WERI-Rb-1 (cell line): ENCODE results near the gene GSDME.

Source experiments
- DNase-seq: peaks from one replicate; pipeline ENCODE4 v3.0.0-alpha.2; 2020
- H3K27ac ChIP-seq: fragments of 250-450 bp; sonication (Bioruptor Pico); 2 replicates; pipeline ENCODE4 v1.5.1; 2020; ENCODE audit warnings: mild to moderate bottlenecking, moderate library complexity
- H3K27me3 ChIP-seq: fragments of 250-450 bp; sonication (Bioruptor Pico); 2 replicates; pipeline ENCODE4 v1.5.1; 2021; ENCODE audit warnings: mild to moderate bottlenecking, low read depth, moderate library complexity; ENCODE audit not compliant: insufficient read depth, severe bottlenecking
- H3K36me3 ChIP-seq: fragments of 250-450 bp; sonication (Bioruptor Pico); 2 replicates; pipeline ENCODE4 v1.5.1; 2020; ENCODE audit warnings: mild to moderate bottlenecking, moderate library complexity
- H3K4me3 ChIP-seq: 2 replicates; pipeline ENCODE4 v1.5.1; 2011; ENCODE audit warnings: low read depth, mild to moderate bottlenecking, control low read depth, low read length
- H3K9me3 ChIP-seq: fragments of 250-450 bp; sonication (Bioruptor Pico); 2 replicates; pipeline ENCODE4 v1.5.1; 2021; ENCODE audit warnings: mild to moderate bottlenecking, moderate library complexity; ENCODE audit not compliant: severe bottlenecking
- TF ChIP-seq, protein P1 (sequence below): IDR thresholded peaks from 2 replicates; pipeline ENCODE4 v1.5.1; 2011; ENCODE audit warnings: low read depth, mild to moderate bottlenecking, control low read depth, inconsistent platforms, low read length

GSDME gene

DNA sequence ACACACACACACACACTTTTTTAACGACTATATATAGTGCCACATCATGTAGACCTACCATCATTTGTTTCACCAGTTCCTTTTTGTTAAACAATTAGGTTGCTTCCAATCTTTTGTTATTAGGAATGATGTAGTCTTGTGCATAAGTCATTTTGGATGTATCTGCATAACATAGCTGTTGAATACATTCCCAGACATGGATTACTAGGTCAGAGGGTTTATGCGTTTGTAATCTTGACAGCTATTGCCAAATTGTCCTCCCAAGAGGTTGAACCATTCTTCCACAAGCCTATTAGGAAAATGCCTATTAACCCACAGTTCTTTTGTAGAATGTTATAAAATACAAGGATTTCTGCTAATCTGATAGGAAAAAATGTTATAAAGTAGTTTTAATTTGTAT lies 96.7 kb downstream of the GSDME start:
- H3K27me3 ChIP-seq, result no peaks in the 10 kb centered on the region
- TF ChIP-seq, protein P1, sequence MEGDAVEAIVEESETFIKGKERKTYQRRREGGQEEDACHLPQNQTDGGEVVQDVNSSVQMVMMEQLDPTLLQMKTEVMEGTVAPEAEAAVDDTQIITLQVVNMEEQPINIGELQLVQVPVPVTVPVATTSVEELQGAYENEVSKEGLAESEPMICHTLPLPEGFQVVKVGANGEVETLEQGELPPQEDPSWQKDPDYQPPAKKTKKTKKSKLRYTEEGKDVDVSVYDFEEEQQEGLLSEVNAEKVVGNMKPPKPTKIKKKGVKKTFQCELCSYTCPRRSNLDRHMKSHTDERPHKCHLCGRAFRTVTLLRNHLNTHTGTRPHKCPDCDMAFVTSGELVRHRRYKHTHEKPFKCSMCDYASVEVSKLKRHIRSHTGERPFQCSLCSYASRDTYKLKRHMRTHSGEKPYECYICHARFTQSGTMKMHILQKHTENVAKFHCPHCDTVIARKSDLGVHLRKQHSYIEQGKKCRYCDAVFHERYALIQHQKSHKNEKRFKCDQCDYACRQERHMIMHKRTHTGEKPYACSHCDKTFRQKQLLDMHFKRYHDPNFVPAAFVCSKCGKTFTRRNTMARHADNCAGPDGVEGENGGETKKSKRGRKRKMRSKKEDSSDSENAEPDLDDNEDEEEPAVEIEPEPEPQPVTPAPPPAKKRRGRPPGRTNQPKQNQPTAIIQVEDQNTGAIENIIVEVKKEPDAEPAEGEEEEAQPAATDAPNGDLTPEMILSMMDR, result no peak
- H3K9me3 ChIP-seq, result no peaks in the 10 kb centered on the region
- no peak for DNase-seq
- peaks cover 3% of the 10 kb centered on the region; the same call in 1 of the 2 replicates for H3K36me3 ChIP-seq
- no peak overlapping the region for H3K4me3 ChIP-seq
- H3K27ac ChIP-seq, result no peak overlapping the region

DNA sequence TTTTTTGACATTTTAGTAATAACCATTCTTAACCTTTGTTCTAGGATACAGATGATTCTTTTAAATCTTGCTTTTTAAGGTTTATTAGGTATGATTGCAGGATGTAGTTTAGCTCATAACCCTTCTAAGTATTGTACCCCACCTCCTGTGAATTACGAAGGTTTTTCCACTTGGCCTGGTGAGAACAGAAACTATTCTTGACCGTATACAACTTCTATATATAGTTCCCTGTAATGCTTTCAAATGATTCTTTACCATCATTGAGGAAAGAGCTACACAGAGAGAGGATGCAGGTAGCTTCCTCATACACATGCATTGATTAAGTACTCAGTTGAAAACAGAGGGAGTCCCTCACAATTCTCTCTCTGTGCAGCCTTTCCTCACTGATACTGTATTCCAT lies 97.8 kb downstream of the GSDME start:
- Histone ChIP-seq H3K27ac (no peak overlapping the region), H3K36me3 (no peaks in the 10 kb centered on the region), H3K9me3 (no peaks in the 10 kb centered on the region), H3K4me3 (no peak overlapping the region), H3K27me3 (no peaks in the 10 kb centered on the region)
- DNase-seq, result no peak
- TF ChIP-seq, protein P1, result no peak

DNA sequence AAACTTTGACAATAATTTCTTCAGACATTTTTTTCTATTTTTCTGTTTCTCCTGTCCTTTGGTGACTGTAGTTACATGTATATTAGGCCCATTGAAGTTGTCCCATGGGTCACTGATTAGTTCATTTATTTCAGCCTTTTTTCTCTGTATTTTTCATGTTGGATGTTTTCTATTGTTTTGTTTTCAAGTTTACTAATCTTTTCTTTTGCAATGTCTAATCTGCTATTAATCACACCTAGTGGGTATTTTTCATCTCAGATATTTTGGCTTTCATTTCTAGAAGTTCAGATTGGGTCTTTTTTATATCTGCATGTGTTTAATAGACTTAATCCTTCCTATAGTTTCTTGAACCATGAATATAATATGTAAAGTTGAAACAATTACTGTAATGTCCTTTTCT lies 99.3 kb downstream of the GSDME start:
- Histone ChIP-seq H3K27ac (no peak overlapping the region), H3K4me3 (no peak overlapping the region), H3K27me3 (no peaks in the 10 kb centered on the region), H3K36me3 (no peaks in the 10 kb centered on the region), H3K9me3 (no peaks in the 10 kb centered on the region)
- TF ChIP-seq, protein P1, result no peak
- DNase-seq, result no peak

DNA sequence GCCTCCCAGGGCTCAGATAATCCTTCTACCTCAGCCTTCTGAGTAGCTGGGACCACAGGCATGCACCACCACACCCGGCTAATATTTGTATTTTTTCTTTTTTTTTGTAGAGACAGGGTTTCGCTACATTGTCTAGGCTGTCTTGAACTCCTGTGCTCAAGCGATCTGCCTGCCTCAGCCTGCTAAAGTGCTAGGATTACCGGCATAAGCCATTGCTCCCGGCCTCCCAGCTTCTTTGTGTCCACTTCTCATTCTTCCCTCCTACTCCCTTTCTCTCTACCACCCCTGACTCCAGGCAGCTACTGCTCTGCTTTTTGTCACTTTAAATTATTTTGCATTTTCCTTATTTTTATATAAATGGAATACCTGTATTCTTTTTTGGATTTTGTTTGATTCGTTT lies 100.7 kb downstream of the GSDME start:
- DNase-seq, result no peak
- TF ChIP-seq, protein P1, result no peak
- H3K27me3 ChIP-seq, result no peaks in the 10 kb centered on the region
- no peaks in the 10 kb centered on the region for H3K36me3 ChIP-seq
- H3K4me3 ChIP-seq, result no peak overlapping the region
- no peaks in the 10 kb centered on the region for H3K9me3 ChIP-seq
- H3K27ac ChIP-seq, result no peak overlapping the region

DNA sequence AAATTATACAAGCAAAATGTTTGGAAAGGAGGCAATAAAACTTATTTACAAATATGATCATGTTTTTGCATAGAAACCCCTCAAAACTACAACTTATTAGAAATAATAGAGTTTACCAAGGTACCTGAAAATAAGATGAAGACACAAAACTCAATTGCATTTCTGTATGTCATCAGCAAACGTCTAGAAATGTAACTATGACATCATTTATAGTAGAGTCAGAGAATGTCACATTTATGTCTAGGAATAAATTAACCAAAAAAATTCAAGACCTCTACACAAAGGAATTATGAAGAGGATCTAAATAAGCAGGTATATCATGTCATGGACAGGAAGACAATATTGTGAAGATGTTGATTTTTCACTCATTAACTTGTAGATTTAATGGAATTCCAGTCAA lies 103.0 kb downstream of the GSDME start:
- no peak for DNase-seq
- TF ChIP-seq, protein P1, result no peak

DNA sequence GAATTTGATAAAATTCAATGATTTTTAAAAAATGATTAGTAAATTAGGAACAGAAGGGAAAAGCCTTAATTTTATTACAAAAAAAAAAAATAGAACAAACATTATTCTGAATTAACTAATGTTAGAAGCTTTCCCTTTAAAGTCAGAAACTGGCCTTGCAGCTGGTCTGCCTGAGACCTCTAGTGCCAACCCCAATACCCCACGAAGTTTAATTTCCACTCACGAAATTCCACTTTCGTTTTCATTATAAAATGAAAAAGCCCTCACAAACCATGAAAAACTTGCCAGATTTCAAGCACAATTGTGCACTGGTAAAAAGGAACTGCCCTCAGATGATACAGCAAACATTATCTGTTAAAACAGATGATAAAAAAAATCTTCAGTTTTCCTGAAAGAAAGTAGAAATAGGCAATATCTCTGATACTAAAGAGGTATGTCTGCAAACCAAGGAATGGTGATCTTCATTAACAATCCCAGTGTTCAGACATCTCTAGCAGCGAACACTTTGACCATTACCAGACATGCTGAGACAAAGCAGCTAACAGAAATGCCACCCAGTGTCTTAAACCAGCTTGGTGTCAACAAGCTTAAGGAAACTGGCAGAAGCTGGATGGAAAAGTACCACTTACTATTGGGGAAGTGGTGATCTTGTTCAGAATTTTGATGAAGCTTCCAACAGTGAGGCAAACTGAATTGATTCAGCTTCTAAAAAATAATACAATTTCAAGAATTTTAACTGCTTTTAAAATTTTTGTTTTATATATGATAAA lies 103.8 kb downstream of the GSDME start:
- Histone ChIP-seq H3K9me3 (no peaks in the 10 kb centered on the region), H3K27me3 (no peaks in the 10 kb centered on the region), H3K4me3 (no peak overlapping the region), H3K36me3 (no peaks in the 10 kb centered on the region), H3K27ac (no peak overlapping the region)
- TF ChIP-seq, protein P1, result no peak
- DNase-seq, result no peak

More for the DNA sequence above, 103.0 kb downstream of the GSDME start:
- Histone ChIP-seq H3K4me3 (no peak overlapping the region), H3K27me3 (no peaks in the 10 kb centered on the region), H3K36me3 (no peaks in the 10 kb centered on the region), H3K27ac (no peak overlapping the region), H3K9me3 (no peaks in the 10 kb centered on the region)
